ENCODE data around the gene SRD5A1.

DNA sequence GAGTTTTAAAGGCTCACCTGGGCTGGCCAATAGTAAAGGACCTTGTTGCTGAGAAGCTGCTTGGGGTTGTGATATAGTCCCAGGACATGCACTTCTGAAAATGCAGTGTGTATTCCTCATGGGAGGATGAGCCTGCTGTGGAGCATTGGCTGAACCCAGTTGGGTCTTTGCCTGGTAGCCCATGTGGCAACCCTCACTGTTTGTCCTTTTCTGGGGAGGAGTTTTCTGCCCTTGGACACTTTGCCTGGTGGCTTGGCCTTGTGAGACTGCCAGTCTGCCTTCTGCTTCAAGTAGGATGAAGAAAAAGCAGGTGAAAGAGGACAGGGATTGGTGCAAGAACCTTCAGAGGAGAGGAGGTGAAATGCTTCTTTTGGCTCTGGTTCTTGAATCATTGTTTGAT lies 84.0 kb downstream of the SRD5A1 start:
- no peak for TF ChIP-seq ZNF70 (CRISPR knock-in tag; IDR thresholded peaks at IDR 0.05)
- TF ChIP-seq, protein P1, sequence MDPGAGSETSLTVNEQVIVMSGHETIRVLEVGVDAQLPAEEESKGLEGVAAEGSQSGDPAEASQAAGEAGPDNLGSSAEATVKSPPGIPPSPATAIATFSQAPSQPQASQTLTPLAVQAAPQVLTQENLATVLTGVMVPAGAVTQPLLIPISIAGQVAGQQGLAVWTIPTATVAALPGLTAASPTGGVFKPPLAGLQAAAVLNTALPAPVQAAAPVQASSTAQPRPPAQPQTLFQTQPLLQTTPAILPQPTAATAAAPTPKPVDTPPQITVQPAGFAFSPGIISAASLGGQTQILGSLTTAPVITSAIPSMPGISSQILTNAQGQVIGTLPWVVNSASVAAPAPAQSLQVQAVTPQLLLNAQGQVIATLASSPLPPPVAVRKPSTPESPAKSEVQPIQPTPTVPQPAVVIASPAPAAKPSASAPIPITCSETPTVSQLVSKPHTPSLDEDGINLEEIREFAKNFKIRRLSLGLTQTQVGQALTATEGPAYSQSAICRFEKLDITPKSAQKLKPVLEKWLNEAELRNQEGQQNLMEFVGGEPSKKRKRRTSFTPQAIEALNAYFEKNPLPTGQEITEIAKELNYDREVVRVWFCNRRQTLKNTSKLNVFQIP (CRISPR knock-in tag; IDR thresholded peaks at IDR 0.05; ENCODE audit: borderline replicate concordance, low read depth) = no peak
- TF ChIP-seq ZNF8 (CRISPR knock-in tag; IDR thresholded peaks at IDR 0.05) = no peak
- no peak for TF ChIP-seq ZFP3 (CRISPR knock-in tag; IDR thresholded peaks at IDR 0.05)
- TF ChIP-seq, protein P2, sequence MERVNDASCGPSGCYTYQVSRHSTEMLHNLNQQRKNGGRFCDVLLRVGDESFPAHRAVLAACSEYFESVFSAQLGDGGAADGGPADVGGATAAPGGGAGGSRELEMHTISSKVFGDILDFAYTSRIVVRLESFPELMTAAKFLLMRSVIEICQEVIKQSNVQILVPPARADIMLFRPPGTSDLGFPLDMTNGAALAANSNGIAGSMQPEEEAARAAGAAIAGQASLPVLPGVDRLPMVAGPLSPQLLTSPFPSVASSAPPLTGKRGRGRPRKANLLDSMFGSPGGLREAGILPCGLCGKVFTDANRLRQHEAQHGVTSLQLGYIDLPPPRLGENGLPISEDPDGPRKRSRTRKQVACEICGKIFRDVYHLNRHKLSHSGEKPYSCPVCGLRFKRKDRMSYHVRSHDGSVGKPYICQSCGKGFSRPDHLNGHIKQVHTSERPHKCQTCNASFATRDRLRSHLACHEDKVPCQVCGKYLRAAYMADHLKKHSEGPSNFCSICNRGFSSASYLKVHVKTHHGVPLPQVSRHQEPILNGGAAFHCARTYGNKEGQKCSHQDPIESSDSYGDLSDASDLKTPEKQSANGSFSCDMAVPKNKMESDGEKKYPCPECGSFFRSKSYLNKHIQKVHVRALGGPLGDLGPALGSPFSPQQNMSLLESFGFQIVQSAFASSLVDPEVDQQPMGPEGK (CRISPR knock-in tag; IDR thresholded peaks at IDR 0.05; ENCODE audit: borderline replicate concordance) = no peak
- TF ChIP-seq ZFP30 (CRISPR knock-in tag; IDR thresholded peaks at IDR 0.05) = no peak
- no peak for TF ChIP-seq ARNTL (CRISPR knock-in tag; IDR thresholded peaks at IDR 0.05; ENCODE audit: borderline replicate concordance, low read depth)
- TF ChIP-seq TCF4 (CRISPR knock-in tag; IDR thresholded peaks at IDR 0.05; ENCODE audit: borderline replicate concordance) = no peak
- TF ChIP-seq, protein P3, sequence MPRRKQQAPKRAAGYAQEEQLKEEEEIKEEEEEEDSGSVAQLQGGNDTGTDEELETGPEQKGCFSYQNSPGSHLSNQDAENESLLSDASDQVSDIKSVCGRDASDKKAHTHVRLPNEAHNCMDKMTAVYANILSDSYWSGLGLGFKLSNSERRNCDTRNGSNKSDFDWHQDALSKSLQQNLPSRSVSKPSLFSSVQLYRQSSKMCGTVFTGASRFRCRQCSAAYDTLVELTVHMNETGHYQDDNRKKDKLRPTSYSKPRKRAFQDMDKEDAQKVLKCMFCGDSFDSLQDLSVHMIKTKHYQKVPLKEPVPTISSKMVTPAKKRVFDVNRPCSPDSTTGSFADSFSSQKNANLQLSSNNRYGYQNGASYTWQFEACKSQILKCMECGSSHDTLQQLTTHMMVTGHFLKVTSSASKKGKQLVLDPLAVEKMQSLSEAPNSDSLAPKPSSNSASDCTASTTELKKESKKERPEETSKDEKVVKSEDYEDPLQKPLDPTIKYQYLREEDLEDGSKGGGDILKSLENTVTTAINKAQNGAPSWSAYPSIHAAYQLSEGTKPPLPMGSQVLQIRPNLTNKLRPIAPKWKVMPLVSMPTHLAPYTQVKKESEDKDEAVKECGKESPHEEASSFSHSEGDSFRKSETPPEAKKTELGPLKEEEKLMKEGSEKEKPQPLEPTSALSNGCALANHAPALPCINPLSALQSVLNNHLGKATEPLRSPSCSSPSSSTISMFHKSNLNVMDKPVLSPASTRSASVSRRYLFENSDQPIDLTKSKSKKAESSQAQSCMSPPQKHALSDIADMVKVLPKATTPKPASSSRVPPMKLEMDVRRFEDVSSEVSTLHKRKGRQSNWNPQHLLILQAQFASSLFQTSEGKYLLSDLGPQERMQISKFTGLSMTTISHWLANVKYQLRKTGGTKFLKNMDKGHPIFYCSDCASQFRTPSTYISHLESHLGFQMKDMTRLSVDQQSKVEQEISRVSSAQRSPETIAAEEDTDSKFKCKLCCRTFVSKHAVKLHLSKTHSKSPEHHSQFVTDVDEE (CRISPR knock-in tag; IDR thresholded peaks at IDR 0.05) = no peak
- TF ChIP-seq, protein P4, sequence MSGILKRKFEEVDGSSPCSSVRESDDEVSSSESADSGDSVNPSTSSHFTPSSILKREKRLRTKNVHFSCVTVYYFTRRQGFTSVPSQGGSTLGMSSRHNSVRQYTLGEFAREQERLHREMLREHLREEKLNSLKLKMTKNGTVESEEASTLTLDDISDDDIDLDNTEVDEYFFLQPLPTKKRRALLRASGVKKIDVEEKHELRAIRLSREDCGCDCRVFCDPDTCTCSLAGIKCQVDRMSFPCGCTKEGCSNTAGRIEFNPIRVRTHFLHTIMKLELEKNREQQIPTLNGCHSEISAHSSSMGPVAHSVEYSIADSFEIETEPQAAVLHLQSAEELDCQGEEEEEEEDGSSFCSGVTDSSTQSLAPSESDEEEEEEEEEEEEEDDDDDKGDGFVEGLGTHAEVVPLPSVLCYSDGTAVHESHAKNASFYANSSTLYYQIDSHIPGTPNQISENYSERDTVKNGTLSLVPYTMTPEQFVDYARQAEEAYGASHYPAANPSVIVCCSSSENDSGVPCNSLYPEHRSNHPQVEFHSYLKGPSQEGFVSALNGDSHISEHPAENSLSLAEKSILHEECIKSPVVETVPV (CRISPR knock-in tag; IDR thresholded peaks at IDR 0.05) = no peak
- no peak for TF ChIP-seq ZC3H10 (CRISPR knock-in tag; IDR thresholded peaks at IDR 0.05)
- no peak for TF ChIP-seq RARB (CRISPR knock-in tag; IDR thresholded peaks at IDR 0.05)
- no peak for TF ChIP-seq GLIS3 (CRISPR knock-in tag; IDR thresholded peaks at IDR 0.05)

Measured in SK-N-SH treated with all-trans-retinoic acid at 6 μM for 48 hours (cell line).